SW 1271 (cell line): ENCODE data around the gene TENM3.

ENCODE experiments used
- DNase-seq, 2 experiments: peaks; one replicate each; lab custom pipeline; 2025; lab: John Stamatoyannopoulos, UW

TENM3 gene

GRCh38 chr4:182564724-182565369, 321.6 kb downstream of the TENM3 start:
- DNase-seq = no peak

DNA sequence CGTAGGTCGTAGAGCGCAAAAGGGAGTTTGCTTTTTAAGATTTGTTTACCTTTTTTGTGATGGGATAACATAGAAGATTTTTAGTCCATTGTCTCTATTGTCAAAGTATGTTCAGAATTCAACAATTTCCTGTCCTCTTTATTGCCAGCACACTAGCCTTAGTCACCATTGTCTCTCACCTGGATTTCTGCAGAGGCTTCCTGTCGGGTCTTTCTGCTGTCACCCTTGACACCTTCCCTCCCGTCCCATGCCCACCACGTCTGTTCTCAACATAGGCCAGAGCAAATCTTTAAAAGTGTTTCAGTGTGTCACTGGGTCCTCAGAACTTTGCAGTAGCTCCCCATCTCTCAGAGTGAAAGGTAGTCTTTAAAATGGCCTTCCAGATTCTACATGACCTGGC, 323.9 kb downstream of the TENM3 start:
- no peak for DNase-seq

DNA sequence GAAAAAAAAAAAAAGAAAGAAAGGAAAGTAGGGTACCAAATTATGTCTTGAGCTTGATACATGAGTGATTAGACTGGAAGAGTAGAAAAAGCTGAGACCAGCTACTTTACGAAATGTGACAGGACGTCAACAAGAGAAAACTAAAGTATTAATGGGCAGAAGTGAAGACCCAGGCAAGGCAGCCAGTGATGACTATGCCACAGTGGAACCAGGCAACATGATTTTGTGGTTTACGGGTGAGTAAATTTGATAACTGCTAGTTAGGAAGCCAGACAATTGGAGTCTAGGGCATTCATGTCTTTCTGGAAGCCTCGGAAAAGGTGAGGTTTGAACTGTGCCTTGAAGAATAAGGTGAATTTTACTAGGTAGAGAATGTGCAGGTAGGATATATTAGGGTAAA, 326.4 kb downstream of the TENM3 start:
- DNase-seq = no peak

- no peak for DNase-seq
Observed at GRCh38 chr4:182574706-182575105, 331.5 kb downstream of the TENM3 start.

- no peak for DNase-seq
Observed at GRCh38 chr4:182575225-182575624, 332.0 kb downstream of the TENM3 start.

GRCh38 chr4:182576601-182577289, 333.5 kb downstream of the TENM3 start:
- DNase-seq = no peak

- no peak for DNase-seq
Observed at GRCh38 chr4:182577411-182577810, 334.2 kb downstream of the TENM3 start.

DNA sequence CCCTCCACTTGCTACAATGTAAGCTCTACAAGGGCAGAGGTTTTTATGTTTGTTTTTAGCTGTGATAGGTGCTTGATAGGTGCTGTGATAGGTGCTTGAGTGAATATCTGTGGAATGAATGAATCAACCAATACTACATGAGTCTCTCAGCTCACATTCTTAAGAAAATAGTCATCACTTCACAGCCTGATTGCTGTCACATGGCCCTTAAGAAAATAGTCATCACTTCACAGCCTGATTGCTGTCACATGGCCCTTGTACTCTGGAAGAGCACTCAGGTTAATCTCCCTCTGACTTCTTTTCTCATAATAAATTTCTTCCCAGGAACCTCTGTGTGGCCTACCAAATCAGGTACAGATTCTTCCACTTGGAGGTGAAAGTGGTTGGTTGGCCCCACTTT, 335.2 kb downstream of the TENM3 start:
- DNase-seq = peak; percentile 48 to 57

DNA sequence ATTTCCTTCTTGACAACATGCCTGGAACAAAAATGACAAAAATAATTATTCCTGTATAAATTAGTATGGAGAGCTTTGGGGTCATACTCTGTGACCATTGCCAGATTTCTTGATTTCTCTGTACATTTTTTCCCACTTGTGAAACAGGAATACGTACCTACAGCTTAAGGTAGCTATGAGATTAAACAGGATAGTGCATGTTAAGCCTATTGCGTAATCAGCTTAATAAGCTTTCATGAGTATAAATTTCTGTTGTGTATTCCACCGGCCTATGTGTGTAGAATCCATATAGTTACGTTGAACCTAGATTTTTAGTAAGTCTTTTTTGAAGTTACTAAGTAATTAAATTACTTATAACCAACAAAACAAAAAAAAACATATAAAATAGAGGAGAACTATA, 339.0 kb downstream of the TENM3 start:
- no peak for DNase-seq

DNA sequence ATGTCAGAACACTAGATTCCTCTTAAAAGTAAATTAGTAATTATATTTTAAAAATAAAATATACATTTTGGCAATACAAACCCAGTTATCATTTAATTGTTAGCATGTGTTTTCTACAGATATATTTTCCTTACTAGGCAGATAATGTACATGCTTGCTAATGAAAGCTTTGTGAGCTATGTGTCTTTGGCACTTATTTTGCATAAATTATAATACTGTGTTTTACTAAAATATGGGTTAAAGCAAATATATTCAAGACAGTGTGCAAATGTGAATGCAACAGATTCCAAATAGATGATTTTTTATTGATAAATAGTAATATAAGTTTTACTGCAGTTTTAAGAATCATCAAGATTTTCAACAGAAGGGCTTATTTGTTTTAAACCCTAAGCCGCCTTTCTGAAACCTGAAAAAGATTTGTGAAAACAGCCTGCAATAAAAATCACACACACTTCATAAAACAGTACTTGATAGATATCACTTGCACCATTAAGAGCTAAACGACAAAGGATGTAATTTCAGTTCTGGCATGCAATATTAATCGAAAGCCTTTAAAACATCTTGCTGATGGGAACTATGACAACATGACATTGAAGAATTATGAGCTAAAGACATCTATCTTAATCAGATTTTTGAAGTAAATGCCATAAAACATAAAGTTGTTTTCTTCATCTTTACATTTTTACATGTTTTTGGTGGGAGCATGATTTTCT, 340.7 kb downstream of the TENM3 start:
- no peak for DNase-seq

GRCh38 chr4:182585321-182585720, 342.1 kb downstream of the TENM3 start:
- DNase-seq = peak in 1 of 2 experiments; percentile 0

GRCh38 chr4:182589100-182589499, 345.9 kb downstream of the TENM3 start:
- DNase-seq = no peak

DNA sequence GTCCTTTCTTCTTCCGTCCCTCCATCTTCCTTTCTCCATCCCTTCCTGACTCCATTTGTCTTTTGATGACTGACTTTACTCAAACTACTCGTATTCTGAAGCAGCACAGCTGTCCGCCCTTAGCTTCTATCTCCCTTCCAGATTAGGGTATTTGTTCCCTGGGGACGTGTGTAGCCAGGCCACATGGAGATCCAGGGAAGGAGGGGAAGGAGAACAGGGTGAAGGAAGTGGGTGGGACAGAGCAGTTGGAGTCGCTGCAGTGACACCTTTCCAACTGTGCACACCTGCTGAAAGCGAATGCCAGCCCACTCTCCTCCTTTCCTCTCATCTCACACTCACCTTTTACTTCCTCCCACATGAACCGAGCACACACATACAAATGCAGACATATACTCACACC, 350.2 kb downstream of the TENM3 start:
- DNase-seq = no peak

DNA sequence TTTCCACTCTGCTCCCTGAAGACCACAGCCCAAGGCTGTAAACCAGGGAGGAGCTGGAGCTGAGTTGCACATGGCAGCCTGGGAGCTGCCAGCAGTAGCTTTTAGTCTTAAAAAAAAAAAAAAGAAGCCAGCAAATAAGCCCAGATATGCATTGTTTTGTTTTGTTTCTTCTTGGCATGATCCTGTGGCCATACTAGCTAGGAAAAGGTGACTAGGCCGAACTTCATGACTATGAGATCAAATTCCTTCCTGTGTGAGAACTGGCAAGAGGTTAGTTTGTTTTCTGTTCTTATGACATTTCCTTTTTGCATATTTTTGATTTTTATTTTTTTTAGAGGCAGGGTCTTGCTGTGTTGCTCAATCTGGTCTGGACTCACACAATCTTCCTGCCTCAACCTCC, 350.7 kb downstream of the TENM3 start:
- no peak for DNase-seq

DNA sequence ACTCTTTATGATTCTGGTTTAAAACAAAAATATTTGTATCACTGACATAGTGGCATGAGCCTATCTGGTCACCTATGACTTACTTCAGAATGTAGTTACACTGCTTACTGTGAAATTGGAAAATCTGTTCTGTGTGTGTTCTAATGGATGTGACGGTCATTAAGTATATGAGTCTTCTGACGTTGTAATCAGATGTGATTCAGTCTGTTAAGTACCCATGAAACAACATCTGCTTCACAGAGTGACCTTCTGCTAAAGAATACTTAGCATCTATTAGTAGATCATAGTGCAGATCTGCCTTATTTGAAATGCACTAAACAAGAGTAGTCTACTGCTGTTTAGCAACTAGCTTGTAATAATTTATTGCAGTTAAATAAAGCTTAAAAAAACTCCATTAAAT, 356.9 kb downstream of the TENM3 start:
- no peak for DNase-seq

GRCh38 chr4:182600856-182601255, 357.7 kb downstream of the TENM3 start:
- DNase-seq = no peak

GRCh38 chr4:182604161-182604622, 361.0 kb downstream of the TENM3 start:
- DNase-seq = no peak

- DNase-seq = no peak
Observed at GRCh38 chr4:182604953-182605352, 361.8 kb downstream of the TENM3 start.

DNA sequence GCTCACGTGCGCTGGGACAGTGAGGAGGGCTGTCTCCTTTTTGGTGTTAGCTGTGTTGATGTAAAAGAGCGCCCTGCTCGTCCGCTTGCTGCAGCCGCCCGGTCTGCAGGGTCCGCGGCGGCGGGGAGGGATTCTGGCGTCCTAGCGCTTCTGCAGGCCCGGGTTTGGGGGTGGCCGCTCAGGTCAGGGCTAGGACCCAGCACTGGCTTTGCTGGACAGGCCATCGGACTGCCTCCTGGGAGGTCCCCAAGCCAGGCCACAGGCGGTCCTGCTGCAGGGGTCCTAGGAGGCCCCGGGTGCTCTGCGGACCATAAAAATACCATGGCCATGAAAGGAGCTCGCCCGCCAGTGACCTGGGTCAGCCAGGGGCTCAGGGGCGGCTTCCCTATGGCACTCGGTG, 365.3 kb downstream of the TENM3 start:
- DNase-seq = no peak

GRCh38 chr4:182616476-182616875, 373.3 kb downstream of the TENM3 start:
- no peak for DNase-seq

- no peak for DNase-seq
Observed at GRCh38 chr4:182619660-182620059, 376.5 kb downstream of the TENM3 start.

DNA sequence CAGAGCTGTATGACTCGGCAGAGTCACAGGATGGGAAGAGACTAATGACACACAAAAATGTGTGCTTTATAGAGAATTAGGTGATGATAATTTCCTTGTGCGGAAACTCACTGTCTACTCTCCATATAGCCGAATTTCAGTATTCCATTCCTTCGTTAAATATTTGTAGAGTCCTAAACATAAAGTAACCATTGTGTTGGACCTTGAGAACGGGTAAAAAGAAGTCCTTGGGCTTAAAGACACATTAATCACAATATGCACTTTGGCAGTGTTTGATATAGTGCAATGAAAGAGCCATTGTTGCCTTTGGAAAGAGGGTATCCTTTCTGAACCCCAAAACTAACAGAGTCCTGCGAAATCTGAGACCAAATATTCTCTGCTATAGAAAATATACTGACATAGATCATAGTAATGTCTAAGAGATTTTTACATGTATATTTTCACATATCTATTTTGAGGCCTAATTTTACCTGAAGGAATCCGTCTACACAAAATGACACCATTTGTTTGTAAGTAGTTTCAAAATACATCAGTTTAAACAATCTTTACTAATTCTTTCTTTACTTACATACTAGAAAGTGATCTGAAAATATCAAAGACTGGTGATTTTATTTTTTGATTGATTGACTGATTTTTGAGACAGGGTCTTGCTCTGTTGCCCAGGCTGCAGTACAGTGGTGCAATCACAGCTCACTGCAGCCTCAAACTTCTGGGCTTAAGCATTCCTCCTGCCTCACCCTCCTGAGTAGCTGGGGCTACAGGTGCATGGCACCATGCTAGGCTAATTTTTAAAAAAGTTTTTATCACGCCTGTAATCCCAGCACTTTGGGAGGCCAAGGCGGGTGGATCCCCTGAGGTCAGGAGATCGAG, 377.1 kb downstream of the TENM3 start:
- no peak for DNase-seq
